Neural progenitor cell (in vitro differentiated cells): ENCODE results near the gene DVL3. TPM values are rescaled to one million over a fixed set of nuclear protein-coding genes. Genes with fewer than 3 reads are reported as not detected.

Experiments used
- DNase-seq: peaks from one replicate; pipeline ENCODE4 v3.0.0-alpha.2; 2016; ENCODE audit warnings: low spot score
- H2AFZ ChIP-seq: fragments of 200-600 bp; sonication (generic); replicated peaks from 2 replicates; pipeline ENCODE4 v1.6.1; 2016; ENCODE audit warnings: antibody characterized with exemption
- H3F3A ChIP-seq: fragments of 200-600 bp; sonication (generic); 2 replicates; pipeline ENCODE4 v1.6.1; 2016; ENCODE audit warnings: antibody characterized with exemption, low read depth
- H3K27ac ChIP-seq: fragments of 200-600 bp; sonication (generic); 2 replicates; pipeline ENCODE4 v1.5.1; 2016; ENCODE audit warnings: mild to moderate bottlenecking
- H3K27me3 ChIP-seq: fragments of 200-600 bp; sonication (generic); 2 replicates; pipeline ENCODE4 v1.6.1; 2016; ENCODE audit warnings: mild to moderate bottlenecking, moderate library complexity
- H3K36me3 ChIP-seq: fragments of 200-600 bp; sonication (generic); 2 replicates; pipeline ENCODE4 v1.5.1; 2016
- H3K4me1 ChIP-seq: fragments of 200-600 bp; sonication (generic); 2 replicates; pipeline ENCODE4 v1.6.1; 2016; ENCODE audit warnings: mixed run types
- H3K4me2 ChIP-seq: fragments of 200-600 bp; sonication (generic); 2 replicates; pipeline ENCODE4 v1.6.1; 2016
- H3K4me3 ChIP-seq: fragments of 200-600 bp; sonication (generic); 2 replicates; pipeline ENCODE4 v1.5.1; 2016
- H3K79me2 ChIP-seq: fragments of 200-600 bp; sonication (generic); 2 replicates; pipeline ENCODE4 v1.6.1; 2016; ENCODE audit warnings: low read depth
- H3K9ac ChIP-seq: fragments of 200-600 bp; sonication (generic); 2 replicates; pipeline ENCODE4 v1.6.1; 2016
- H3K9me3 ChIP-seq: fragments of 200-600 bp; sonication (generic); 2 replicates; pipeline ENCODE4 v1.5.1; 2016; ENCODE audit warnings: low read depth
- H4K20me1 ChIP-seq: fragments of 200-600 bp; sonication (generic); 2 replicates; pipeline ENCODE4 v1.6.1; 2016; ENCODE audit warnings: low read depth
- H3K27ac Mint-ChIP-seq: 3 replicates; pipeline ENCODE4 v1.8.0; 2021; ENCODE audit warnings: mixed read lengths
- H3K27me3 Mint-ChIP-seq: 2 replicates; pipeline ENCODE4 v1.8.0; 2022; ENCODE audit warnings: low read depth, mild to moderate bottlenecking, inconsistent platforms, moderate library complexity, mixed read lengths; ENCODE audit not compliant: insufficient read depth
- H3K36me3 Mint-ChIP-seq: 3 replicates; pipeline ENCODE4 v1.8.0; 2021; ENCODE audit warnings: mixed read lengths
- H3K4me1 Mint-ChIP-seq: 3 replicates; pipeline ENCODE4 v1.8.0; 2021; ENCODE audit warnings: mixed read lengths
- H3K4me3 Mint-ChIP-seq: 3 replicates; pipeline ENCODE4 v1.8.0; 2021; ENCODE audit warnings: mild to moderate bottlenecking, moderate library complexity, mixed read lengths
- H3K9me3 Mint-ChIP-seq: 3 replicates; pipeline ENCODE4 v1.8.0; 2020; ENCODE audit warnings: mixed read lengths
- EZH2 ChIP-seq: fragments of 200-600 bp; sonication (generic); IDR thresholded peaks from 2 replicates; pipeline ENCODE4 v1.6.1; 2017; ENCODE audit warnings: antibody characterized with exemption, mild to moderate bottlenecking, moderate library complexity
- EZH2phosphoT487 ChIP-seq: fragments of 200-600 bp; sonication (generic); IDR thresholded peaks from 2 replicates; pipeline ENCODE4 v1.6.1; 2017; ENCODE audit warnings: antibody characterized with exemption
- total RNA-seq: library from RNA; depleted of rRNA; stranded (reverse); fragments of >200 nt; gene quantifications from 2 replicates; pipeline ENCODE4 v1.2.3, GENCODE V29; 2015; ENCODE audit warnings: low replicate concordance
- TF ChIP-seq, protein P1 (sequence below): fragments of 200-600 bp; sonication (generic); IDR thresholded peaks from 2 replicates; pipeline ENCODE4 v1.5.1; 2017; ENCODE audit warnings: antibody characterized with exemption, mild to moderate bottlenecking

DVL3 gene
- total RNA-seq, 1 donor from 2014 or later: 29.8 TPM

DNA sequence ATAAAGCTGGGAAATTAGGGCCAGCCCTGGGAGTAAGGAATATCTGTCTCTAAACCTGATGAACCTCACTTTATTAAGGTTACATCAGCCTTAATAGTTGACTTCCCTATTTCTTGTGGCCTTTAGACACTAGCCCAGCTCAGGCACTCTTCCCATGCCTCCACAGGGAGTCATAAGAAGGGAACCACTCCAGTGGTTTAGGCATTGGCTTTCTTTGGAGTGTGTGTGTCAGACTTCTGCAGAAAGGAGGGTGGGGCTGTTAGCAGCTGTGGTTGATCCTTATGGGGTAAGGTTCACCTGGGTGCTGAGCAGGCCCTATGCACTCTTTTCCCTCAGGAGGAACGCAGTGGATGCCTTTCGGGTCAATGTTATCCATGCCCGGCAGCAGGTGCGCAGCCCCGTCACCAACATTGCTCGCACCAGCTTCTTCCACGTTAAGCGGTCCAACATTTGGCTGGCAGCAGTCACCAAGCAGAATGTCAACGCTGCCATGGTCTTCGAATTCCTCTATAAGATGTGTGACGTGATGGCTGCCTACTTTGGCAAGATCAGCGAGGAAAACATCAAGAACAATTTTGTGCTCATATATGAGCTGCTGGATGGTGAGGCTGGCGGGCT is 23.5 kb downstream of the DVL3 start:
- peaks cover 44% of the 10 kb centered on the region for H3K79me2 ChIP-seq
- no peak overlapping the region for H3K27ac ChIP-seq
- TF ChIP-seq, protein P1, sequence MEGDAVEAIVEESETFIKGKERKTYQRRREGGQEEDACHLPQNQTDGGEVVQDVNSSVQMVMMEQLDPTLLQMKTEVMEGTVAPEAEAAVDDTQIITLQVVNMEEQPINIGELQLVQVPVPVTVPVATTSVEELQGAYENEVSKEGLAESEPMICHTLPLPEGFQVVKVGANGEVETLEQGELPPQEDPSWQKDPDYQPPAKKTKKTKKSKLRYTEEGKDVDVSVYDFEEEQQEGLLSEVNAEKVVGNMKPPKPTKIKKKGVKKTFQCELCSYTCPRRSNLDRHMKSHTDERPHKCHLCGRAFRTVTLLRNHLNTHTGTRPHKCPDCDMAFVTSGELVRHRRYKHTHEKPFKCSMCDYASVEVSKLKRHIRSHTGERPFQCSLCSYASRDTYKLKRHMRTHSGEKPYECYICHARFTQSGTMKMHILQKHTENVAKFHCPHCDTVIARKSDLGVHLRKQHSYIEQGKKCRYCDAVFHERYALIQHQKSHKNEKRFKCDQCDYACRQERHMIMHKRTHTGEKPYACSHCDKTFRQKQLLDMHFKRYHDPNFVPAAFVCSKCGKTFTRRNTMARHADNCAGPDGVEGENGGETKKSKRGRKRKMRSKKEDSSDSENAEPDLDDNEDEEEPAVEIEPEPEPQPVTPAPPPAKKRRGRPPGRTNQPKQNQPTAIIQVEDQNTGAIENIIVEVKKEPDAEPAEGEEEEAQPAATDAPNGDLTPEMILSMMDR: no peak
- TF ChIP-seq EZH2 (no peak), EZH2phosphoT487 (no peak)
- no peak overlapping the region for H2AFZ ChIP-seq
- Mint-ChIP-seq H3K36me3 (peaks cover 32% of the 10 kb centered on the region), H3K27ac (no peak overlapping the region), H3K9me3 (no peaks in the 10 kb centered on the region), H3K4me1 (peaks cover 38% of the 10 kb centered on the region), H3K4me3 (no peak overlapping the region), H3K27me3 (peaks cover 6% of the 10 kb centered on the region)
- H3K36me3 ChIP-seq: no peaks in the 10 kb centered on the region
- peaks cover 32% of the 10 kb centered on the region for H4K20me1 ChIP-seq
- H3K9ac ChIP-seq: no peak overlapping the region
- H3F3A ChIP-seq: peaks cover 33% of the 10 kb centered on the region
- peaks cover 22% of the 10 kb centered on the region for H3K4me1 ChIP-seq
- H3K4me3 ChIP-seq: no peak overlapping the region
- DNase-seq: no peak
- no peaks in the 10 kb centered on the region for H3K9me3 ChIP-seq
- no peak overlapping the region for H3K4me2 ChIP-seq
- H3K27me3 ChIP-seq: no peaks in the 10 kb centered on the region

DNA sequence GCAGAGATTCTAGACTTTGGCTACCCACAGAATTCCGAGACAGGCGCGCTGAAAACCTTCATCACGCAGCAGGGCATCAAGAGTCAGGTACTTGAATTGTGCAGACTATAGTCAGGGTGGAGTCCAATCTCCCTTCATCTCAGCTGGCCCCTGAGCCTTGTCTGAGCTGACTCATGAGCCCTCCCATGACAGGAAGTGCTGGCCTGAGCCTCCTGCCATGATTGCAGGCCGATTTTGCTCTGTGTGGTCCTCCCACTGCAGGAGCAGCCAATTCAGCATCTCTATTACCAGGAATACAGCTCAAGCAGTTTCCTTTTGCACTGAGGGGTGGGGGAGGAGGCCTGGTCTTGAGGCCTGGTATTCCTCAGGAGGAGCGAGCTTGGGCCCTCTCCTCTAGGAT is 25.0 kb downstream of the DVL3 start:
- Histone ChIP-seq H3K27me3 (no peaks in the 10 kb centered on the region), H3K27ac (no peak overlapping the region), H3K4me1 (peaks cover 27% of the 10 kb centered on the region), H3K9me3 (no peaks in the 10 kb centered on the region), H3K4me2 (no peak overlapping the region), H3K79me2 (peaks cover 40% of the 10 kb centered on the region), H4K20me1 (peaks cover 32% of the 10 kb centered on the region), H3K36me3 (no peaks in the 10 kb centered on the region), H3K4me3 (no peak overlapping the region), H2AFZ (no peak overlapping the region), H3F3A (peaks cover 41% of the 10 kb centered on the region), H3K9ac (no peak overlapping the region)
- no peak overlapping the region for H3K4me3 Mint-ChIP-seq
- H3K27ac Mint-ChIP-seq: no peak overlapping the region
- H3K9me3 Mint-ChIP-seq: no peaks in the 10 kb centered on the region
- DNase-seq: no peak
- peaks cover 45% of the 10 kb centered on the region for H3K4me1 Mint-ChIP-seq
- no peak for TF ChIP-seq EZH2
- TF ChIP-seq, protein P1: no peak
- TF ChIP-seq EZH2phosphoT487: no peak
- H3K36me3 Mint-ChIP-seq: peaks cover 43% of the 10 kb centered on the region
- H3K27me3 Mint-ChIP-seq: peaks cover 6% of the 10 kb centered on the region

DNA sequence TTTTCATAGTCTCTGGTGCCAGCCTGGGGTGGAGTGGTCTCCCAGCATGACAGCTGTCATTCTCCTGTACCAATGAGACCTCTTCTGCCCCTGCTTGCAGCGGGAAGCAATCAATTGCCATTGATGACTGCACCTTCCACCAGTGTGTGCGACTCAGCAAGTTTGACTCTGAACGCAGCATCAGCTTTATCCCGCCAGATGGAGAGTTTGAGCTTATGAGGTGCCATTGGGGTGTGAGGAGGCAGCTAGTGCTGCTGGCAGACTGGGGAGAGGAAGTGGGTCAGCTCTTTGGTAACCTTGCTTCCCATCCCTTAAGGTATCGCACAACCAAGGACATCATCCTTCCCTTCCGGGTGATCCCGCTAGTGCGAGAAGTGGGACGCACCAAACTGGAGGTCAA is 26.4 kb downstream of the DVL3 start:
- Mint-ChIP-seq H3K4me3 (no peak overlapping the region), H3K27ac (no peak overlapping the region), H3K4me1 (peaks cover 37% of the 10 kb centered on the region), H3K27me3 (no peaks in the 10 kb centered on the region), H3K9me3 (no peaks in the 10 kb centered on the region), H3K36me3 (peaks cover 43% of the 10 kb centered on the region)
- Histone ChIP-seq H3K4me3 (no peak overlapping the region), H3K27ac (no peak overlapping the region), H3K9ac (no peak overlapping the region), H4K20me1 (peaks cover 28% of the 10 kb centered on the region), H3K9me3 (no peaks in the 10 kb centered on the region), H3K4me2 (no peak overlapping the region), H3K4me1 (peaks cover 22% of the 10 kb centered on the region), H2AFZ (no peak overlapping the region), H3K36me3 (no peaks in the 10 kb centered on the region), H3K27me3 (no peaks in the 10 kb centered on the region), H3K79me2 (peaks cover 35% of the 10 kb centered on the region), H3F3A (peaks cover 34% of the 10 kb centered on the region)
- DNase-seq: no peak
- no peak for TF ChIP-seq EZH2

DNA sequence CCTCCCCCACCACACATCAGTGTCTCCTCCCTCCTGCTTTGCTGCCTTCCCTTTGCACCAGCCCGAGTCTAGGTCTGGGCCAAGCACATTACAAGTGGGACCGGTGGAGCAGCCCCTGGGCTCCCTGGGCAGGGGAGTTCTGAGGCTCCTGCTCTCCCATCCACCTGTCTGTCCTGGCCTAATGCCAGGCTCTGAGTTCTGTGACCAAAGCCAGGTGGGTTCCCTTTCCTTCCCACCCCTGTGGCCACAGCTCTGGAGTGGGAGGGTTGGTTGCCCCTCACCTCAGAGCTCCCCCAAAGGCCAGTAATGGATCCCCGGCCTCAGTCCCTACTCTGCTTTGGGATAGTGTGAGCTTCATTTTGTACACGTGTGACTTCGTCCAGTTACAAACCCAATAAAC is 28.5 kb downstream of the DVL3 start:
- TF ChIP-seq EZH2 (no peak), EZH2phosphoT487 (no peak)
- TF ChIP-seq, protein P1: no peak
- Mint-ChIP-seq H3K9me3 (no peaks in the 10 kb centered on the region), H3K4me1 (peaks cover 30% of the 10 kb centered on the region)

More for the DNA sequence above, 28.5 kb downstream of the DVL3 start:
- peaks cover 14% of the 10 kb centered on the region for H3K4me1 ChIP-seq
- no peak overlapping the region for H2AFZ ChIP-seq
- no peaks in the 10 kb centered on the region for H3K9me3 ChIP-seq
- H3K4me3 ChIP-seq: no peak overlapping the region
- H3K27me3 ChIP-seq: no peaks in the 10 kb centered on the region
- H3K79me2 ChIP-seq: peaks cover 37% of the 10 kb centered on the region
- no peak for DNase-seq
- no peak overlapping the region for H3K27ac ChIP-seq
- H3K27me3 Mint-ChIP-seq: peaks cover 2% of the 10 kb centered on the region
- H3K36me3 Mint-ChIP-seq: peaks cover 41% of the 10 kb centered on the region
- peaks cover 17% of the 10 kb centered on the region for H4K20me1 ChIP-seq
- peaks cover 20% of the 10 kb centered on the region for H3F3A ChIP-seq
- H3K4me2 ChIP-seq: no peak overlapping the region
- H3K9ac ChIP-seq: no peak overlapping the region
- no peak overlapping the region for H3K27ac Mint-ChIP-seq
- no peak overlapping the region for H3K4me3 Mint-ChIP-seq
- no peaks in the 10 kb centered on the region for H3K36me3 ChIP-seq
